ENCODE results near the gene GGTLC2. TPM values are rescaled to one million over a fixed set of nuclear protein-coding genes. Genes with fewer than 3 reads are reported as not detected.

Gene GGTLC2
- total and polyA plus RNA-seq, 9 donors, result not detected

DNA sequence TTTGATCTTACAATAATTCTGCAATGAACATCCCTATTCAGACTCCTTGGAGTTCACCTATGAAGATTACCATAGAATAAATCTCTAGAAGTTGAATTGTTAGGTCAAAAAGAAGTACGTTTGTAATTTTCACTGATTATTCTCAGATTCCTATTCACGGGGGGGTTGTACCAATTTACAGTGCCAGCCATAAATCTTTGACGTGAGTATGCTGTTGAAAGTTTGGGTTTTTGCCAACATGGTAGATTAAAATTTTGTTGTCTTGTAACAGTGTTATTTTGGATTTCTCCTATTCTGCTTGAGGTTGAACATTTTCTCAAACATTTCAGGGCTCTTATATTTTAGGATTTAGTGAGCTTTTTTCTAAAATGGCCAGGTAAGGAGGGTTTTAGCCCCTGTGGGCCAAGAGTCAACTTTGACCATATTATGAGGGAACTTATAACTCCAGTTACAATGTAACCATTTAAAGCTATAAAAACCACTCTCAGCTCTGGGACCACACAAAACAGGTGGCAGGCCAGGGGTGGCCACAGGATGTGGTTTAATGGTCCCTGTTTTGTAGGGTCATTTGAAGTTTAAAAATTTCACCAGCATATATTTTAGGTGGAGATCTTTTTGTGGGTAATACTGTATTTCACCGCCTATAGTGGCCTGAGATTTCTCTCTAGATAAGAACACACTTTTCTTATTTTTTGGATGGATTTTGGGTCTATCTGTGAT, 25.8 kb downstream of the GGTLC2 start:
- TF ChIP-seq EP300 (IDR thresholded peaks at IDR 0.05), result no peak
- no peak for TF ChIP-seq POLR2A (IDR thresholded peaks at IDR 0.05)
- TF ChIP-seq CTCF (IDR thresholded peaks at IDR 0.05), result no peak
- Histone ChIP-seq H3K27me3 (no peaks in the 10 kb centered on the region), H3K4me1 (ENCODE audit: insufficient read depth) (no peaks in the 10 kb centered on the region), H3K9me3 (no peaks in the 10 kb centered on the region), H3K27ac (no peak overlapping the region), H3K36me3 (no peaks in the 10 kb centered on the region), H3K4me3 (no peak overlapping the region)
- WGBS, 3 donors, result 39 to 51% (median 42%) methylated on average over 4 of the region's 4 CpGs
- no peak for DNase-seq
- intact Hi-C loops (cut with DNase I), result no loop called here

DNA sequence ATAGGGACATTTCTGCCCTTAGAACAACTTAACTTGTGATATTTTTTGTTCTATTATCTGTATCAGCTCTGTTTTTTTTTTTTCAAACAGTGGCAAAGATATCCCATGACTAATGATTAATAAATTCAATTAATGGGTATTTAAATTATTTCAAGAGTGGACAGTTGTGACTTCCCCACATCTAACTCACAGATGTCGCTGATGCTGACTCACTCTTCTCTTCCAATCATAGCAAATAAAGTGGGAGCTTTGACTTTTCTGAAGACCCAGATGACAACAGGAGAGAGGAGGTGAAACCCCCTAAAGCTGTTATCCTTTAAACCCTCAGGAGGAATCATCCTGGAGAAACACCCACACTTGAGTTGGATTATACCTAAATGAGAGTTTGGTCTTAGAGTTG, 27.1 kb downstream of the GGTLC2 start:
- WGBS, 3 donors, result 92 to 97% (median 93%) methylated on average over 1 of the region's 1 CpG

GRCh38 chr22:22673099-22673498, 28.7 kb downstream of the GGTLC2 start:
- no peak overlapping the region for H3K27ac ChIP-seq
- no peaks in the 10 kb centered on the region for H3K27me3 ChIP-seq
- H3K9me3 ChIP-seq, result no peaks in the 10 kb centered on the region
- no peaks in the 10 kb centered on the region for H3K4me1 ChIP-seq (ENCODE audit: insufficient read depth)
- intact Hi-C loops (cut with DNase I), result no loop called here
- H3K4me3 ChIP-seq, result no peak overlapping the region
- DNase-seq, result no peak
- WGBS, 3 donors, result 43 to 82% (median 74%) methylated on average over 3 of the region's 3 CpGs
- H3K36me3 ChIP-seq, result no peaks in the 10 kb centered on the region
- TF ChIP-seq POLR2A (IDR thresholded peaks at IDR 0.05) (no peak), CTCF (IDR thresholded peaks at IDR 0.05) (no peak), EP300 (IDR thresholded peaks at IDR 0.05) (no peak)

More for the DNA sequence above, 27.1 kb downstream of the GGTLC2 start:
- no peak overlapping the region for H3K4me3 ChIP-seq
- no peaks in the 10 kb centered on the region for H3K27me3 ChIP-seq
- intact Hi-C loops (cut with DNase I), result no loop called here
- no peaks in the 10 kb centered on the region for H3K4me1 ChIP-seq (ENCODE audit: insufficient read depth)
- no peak for DNase-seq
- H3K36me3 ChIP-seq, result no peaks in the 10 kb centered on the region
- TF ChIP-seq POLR2A (IDR thresholded peaks at IDR 0.05), result no peak
- TF ChIP-seq EP300 (IDR thresholded peaks at IDR 0.05), result no peak
- TF ChIP-seq CTCF (IDR thresholded peaks at IDR 0.05), result no peak
- no peaks in the 10 kb centered on the region for H3K9me3 ChIP-seq
- no peak overlapping the region for H3K27ac ChIP-seq

DNA sequence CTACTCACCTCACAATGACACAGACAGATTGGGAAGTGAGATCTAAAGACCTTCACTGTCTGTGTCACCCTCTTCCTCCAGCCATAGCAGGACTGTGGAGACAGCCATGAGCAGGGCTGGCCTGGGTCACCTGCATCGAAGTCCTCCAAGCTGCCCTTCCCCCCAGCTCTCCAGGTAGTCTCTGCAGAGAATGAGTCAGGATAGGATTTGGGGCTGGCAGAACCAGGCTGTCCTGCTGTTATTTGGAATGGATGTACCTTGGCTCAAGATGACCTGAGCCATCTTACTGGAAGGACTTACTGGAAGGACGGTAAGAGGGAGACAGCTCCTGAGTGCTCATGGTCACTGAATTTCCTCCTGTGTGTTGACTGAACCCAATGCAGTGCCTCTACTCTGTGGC, 29.2 kb downstream of the GGTLC2 start:
- no peak for DNase-seq
- H3K4me1 ChIP-seq (ENCODE audit: insufficient read depth), result no peaks in the 10 kb centered on the region
- TF ChIP-seq CTCF (IDR thresholded peaks at IDR 0.05), result no peak
- TF ChIP-seq EP300 (IDR thresholded peaks at IDR 0.05), result no peak
- no peak for TF ChIP-seq POLR2A (IDR thresholded peaks at IDR 0.05)
- no peak overlapping the region for H3K27ac ChIP-seq
- H3K36me3 ChIP-seq, result no peaks in the 10 kb centered on the region
- no peak overlapping the region for H3K4me3 ChIP-seq
- H3K9me3 ChIP-seq, result no peaks in the 10 kb centered on the region
- no peaks in the 10 kb centered on the region for H3K27me3 ChIP-seq
- 83 to 95% (median 93%) methylated on average over 2 of the region's 2 CpGs for WGBS, 3 donors
- intact Hi-C loops (cut with DNase I), result no loop called here

Measured in ovary (tissue), 9 donors.